Vagina (tissue), 2 donors: Measurements from ENCODE around the gene TAS2R43. TPM values are rescaled to one million over a fixed set of nuclear protein-coding genes. Genes with fewer than 3 reads are reported as not detected.
"Not testable (repeated sequence)": the region's sequence is repeated elsewhere in the genome, so short reads cannot be mapped to it uniquely, and the experiment has no call there.

Source experiments
- DNase-seq, 2 donors: peaks; one replicate each; pipeline ENCODE4 v3.0.0-alpha.2; 2017; ENCODE audit errors: extremely low spot score in 2 of 2
- H3K27ac ChIP-seq: fragments of 200-600 bp; sonication (generic); one replicate; pipeline ENCODE4 v1.5.1; 2019
- H3K27me3 ChIP-seq: fragments of 200-600 bp; sonication (generic); one replicate; pipeline ENCODE4 v1.5.1; 2019
- H3K36me3 ChIP-seq, 2 donors: fragments of 200-600 bp; sonication (generic); one replicate each; pipeline ENCODE4 v1.5.1; 2017 to 2019
- H3K4me1 ChIP-seq: fragments of 200-600 bp; sonication (generic); one replicate; pipeline ENCODE4 v1.5.1; 2019
- H3K4me3 ChIP-seq, 2 donors: fragments of 200-600 bp; sonication (generic); 1 replicate in 1 of 2; 2 replicates in 1 of 2; pipeline ENCODE4 v1.5.1; 2016 to 2019
- H3K9me3 ChIP-seq: fragments of 200-600 bp; sonication (generic); one replicate; pipeline ENCODE4 v1.5.1; 2019
- CTCF ChIP-seq, 3 experiments: fragments of 450-650 bp in 2 of 3; fragments of 200-600 bp in 1 of 3; sonication (generic) in 1 of 3; IDR thresholded peaks; one replicate each; pipeline ENCODE4 v1.5.1; 2017 to 2019; ENCODE audit warnings: antibody characterized with exemption in 3 of 3, mild to moderate bottlenecking in 2 of 3, moderate library complexity in 2 of 3
- POLR2A ChIP-seq, 2 donors: fragments of 450-650 bp; IDR thresholded peaks; one replicate each; pipeline ENCODE4 v1.6.1; 2017; ENCODE audit warnings: antibody characterized with exemption in 2 of 2, mild to moderate bottlenecking in 2 of 2, moderate library complexity in 2 of 2
- POLR2AphosphoS5 ChIP-seq, 2 donors: sonication (generic); formaldehyde crosslinking; IDR thresholded peaks; one replicate each; pipeline ENCODE4 v1.9.0; 2017; ENCODE audit warnings: antibody characterized with exemption in 2 of 2, mild to moderate bottlenecking in 2 of 2, low read depth in 1 of 2; ENCODE audit not compliant: insufficient read depth in 1 of 2
- intact Hi-C: fragments of 100-400 bp; cut with DNase I; formaldehyde crosslinking; loops from one replicate; pipeline ENCODE4 v1.15.1; 2023
- total RNA-seq: library from RNA; depleted of rRNA; stranded (reverse); fragments of >200 nt; gene quantifications from one replicate; pipeline ENCODE4 v1.2.3, GENCODE V29; 2016

The TAS2R43 gene
- total RNA-seq, 1 donor from 2014 or later, result 7.1 TPM

GRCh38 chr12:11105546-11105945 is 13.4 kb upstream of the TAS2R43 start:
- intact Hi-C loops, result no loop called here
- TF ChIP-seq CTCF (IDR thresholded peaks at IDR 0.05), result no peak
- no peak for TF ChIP-seq POLR2AphosphoS5 (IDR thresholded peaks at IDR 0.05; ENCODE audit: insufficient read depth in 1 of 2, low read depth in 1 of 2)
- no peak for TF ChIP-seq POLR2A (IDR thresholded peaks at IDR 0.05)

GRCh38 chr12:11094910-11095309 is 2.8 kb upstream of the TAS2R43 start:
- H3K27ac ChIP-seq, H3K9me3 ChIP-seq, H3K36me3 ChIP-seq, H3K4me1 ChIP-seq, H3K27me3 ChIP-seq, DNase-seq, intact Hi-C loops, H3K4me3 ChIP-seq: not testable (repeated sequence)

More at GRCh38 chr12:11105546-11105945, 13.4 kb upstream of the TAS2R43 start:
- Histone ChIP-seq H3K4me3 (no peak overlapping the region), H3K4me1 (no peaks in the 10 kb centered on the region), H3K36me3 (peaks cover 0 to 8% of the 10 kb centered on the region in 2 donors), H3K27ac (no peak overlapping the region), H3K9me3 (no peaks in the 10 kb centered on the region), H3K27me3 (no peaks in the 10 kb centered on the region)
- no peak for DNase-seq

- no peak for TF ChIP-seq POLR2A (IDR thresholded peaks at IDR 0.05)
- TF ChIP-seq CTCF (IDR thresholded peaks at IDR 0.05), result no peak
- TF ChIP-seq POLR2AphosphoS5 (IDR thresholded peaks at IDR 0.05; ENCODE audit: insufficient read depth in 1 of 2, low read depth in 1 of 2), result no peak
- no peak for DNase-seq
- no peak overlapping the region for H3K4me3 ChIP-seq
Measured at GRCh38 chr12:11089246-11089645, 2.9 kb downstream of the TAS2R43 start.

GRCh38 chr12:11085419-11085818 is 6.7 kb downstream of the TAS2R43 start:
- no peak overlapping the region for H3K4me3 ChIP-seq

More at GRCh38 chr12:11089246-11089645, 2.9 kb downstream of the TAS2R43 start:
- Histone ChIP-seq H3K27me3 (no peaks in the 10 kb centered on the region), H3K4me1 (no peaks in the 10 kb centered on the region), H3K9me3 (no peaks in the 10 kb centered on the region), H3K27ac (no peak overlapping the region), H3K36me3 (no peaks in the 10 kb centered on the region)
- intact Hi-C loops, result no loop called here

GRCh38 chr12:11081987-11082386 is 10.1 kb downstream of the TAS2R43 start:
- no peaks in the 10 kb centered on the region for H3K4me1 ChIP-seq
- H3K9me3 ChIP-seq, result peaks cover 4% of the 10 kb centered on the region
- intact Hi-C loops, result no loop called here
- H3K27ac ChIP-seq, result no peak overlapping the region
- H3K4me3 ChIP-seq, result no peak overlapping the region
- no peaks in the 10 kb centered on the region for H3K36me3 ChIP-seq
- H3K27me3 ChIP-seq, result no peaks in the 10 kb centered on the region
- no peak for DNase-seq
- no peak for TF ChIP-seq CTCF (IDR thresholded peaks at IDR 0.05)

More at GRCh38 chr12:11085419-11085818, 6.7 kb downstream of the TAS2R43 start:
- no peaks in the 10 kb centered on the region for H3K36me3 ChIP-seq
- intact Hi-C loops, result no loop called here
- H3K9me3 ChIP-seq, result peaks cover 4% of the 10 kb centered on the region
- no peak for DNase-seq
- no peaks in the 10 kb centered on the region for H3K4me1 ChIP-seq
- no peaks in the 10 kb centered on the region for H3K27me3 ChIP-seq
- TF ChIP-seq POLR2A (IDR thresholded peaks at IDR 0.05) (no peak), POLR2AphosphoS5 (IDR thresholded peaks at IDR 0.05; ENCODE audit: insufficient read depth in 1 of 2, low read depth in 1 of 2) (no peak), CTCF (IDR thresholded peaks at IDR 0.05) (no peak)
- no peak overlapping the region for H3K27ac ChIP-seq

GRCh38 chr12:11078246-11078645 is 13.9 kb downstream of the TAS2R43 start:
- intact Hi-C loops, result no loop called here
- no peaks in the 10 kb centered on the region for H3K27me3 ChIP-seq
- no peak overlapping the region for H3K27ac ChIP-seq
- TF ChIP-seq POLR2AphosphoS5 (IDR thresholded peaks at IDR 0.05; ENCODE audit: insufficient read depth in 1 of 2, low read depth in 1 of 2) (no peak), CTCF (IDR thresholded peaks at IDR 0.05) (no peak), POLR2A (IDR thresholded peaks at IDR 0.05) (no peak)
- DNase-seq, result no peak
- H3K4me1 ChIP-seq, result no peaks in the 10 kb centered on the region
- no peak overlapping the region for H3K4me3 ChIP-seq
- peaks cover 4% of the 10 kb centered on the region for H3K9me3 ChIP-seq
- no peaks in the 10 kb centered on the region for H3K36me3 ChIP-seq
